NCI-H1694 (cell line): Measurements from ENCODE around the gene BET1L.
A peak's percentile ranks its signal among the peaks of the same experiment; 100 is the strongest.

ENCODE experiments used
- DNase-seq: peaks from one replicate; lab custom pipeline; 2025; lab: John Stamatoyannopoulos, UW

Gene BET1L

DNA sequence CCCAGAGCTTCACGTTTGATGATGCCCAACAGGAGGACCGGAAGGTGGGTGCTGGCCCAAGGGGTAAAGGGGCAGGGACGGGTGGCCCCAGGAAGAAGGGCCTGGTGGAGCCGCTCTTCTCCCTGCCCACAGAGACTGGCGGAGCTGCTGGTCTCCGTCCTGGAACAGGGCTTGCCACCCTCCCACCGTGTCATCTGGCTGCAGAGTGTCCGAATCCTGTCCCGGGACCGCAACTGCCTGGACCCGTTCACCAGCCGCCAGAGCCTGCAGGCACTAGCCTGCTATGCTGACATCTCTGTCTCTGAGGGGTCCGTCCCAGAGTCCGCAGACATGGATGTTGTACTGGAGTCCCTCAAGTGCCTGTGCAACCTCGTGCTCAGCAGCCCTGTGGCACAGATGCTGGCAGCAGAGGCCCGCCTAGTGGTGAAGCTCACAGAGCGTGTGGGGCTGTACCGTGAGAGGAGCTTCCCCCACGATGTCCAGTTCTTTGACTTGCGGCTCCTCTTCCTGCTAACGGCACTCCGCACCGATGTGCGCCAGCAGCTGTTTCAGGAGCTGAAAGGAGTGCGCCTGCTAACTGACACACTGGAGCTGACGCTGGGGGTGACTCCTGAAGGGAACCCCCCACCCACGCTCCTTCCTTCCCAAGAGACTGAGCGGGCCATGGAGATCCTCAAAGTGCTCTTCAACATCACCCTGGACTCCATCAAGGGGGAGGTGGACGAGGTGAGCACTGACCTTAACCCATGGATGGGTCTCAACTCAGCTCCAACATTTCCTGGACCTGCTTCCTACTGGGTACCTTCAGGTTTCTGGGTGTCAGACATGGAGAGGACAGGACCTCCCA, 2.3 kb upstream of the BET1L start:
- no peak for DNase-seq

DNA sequence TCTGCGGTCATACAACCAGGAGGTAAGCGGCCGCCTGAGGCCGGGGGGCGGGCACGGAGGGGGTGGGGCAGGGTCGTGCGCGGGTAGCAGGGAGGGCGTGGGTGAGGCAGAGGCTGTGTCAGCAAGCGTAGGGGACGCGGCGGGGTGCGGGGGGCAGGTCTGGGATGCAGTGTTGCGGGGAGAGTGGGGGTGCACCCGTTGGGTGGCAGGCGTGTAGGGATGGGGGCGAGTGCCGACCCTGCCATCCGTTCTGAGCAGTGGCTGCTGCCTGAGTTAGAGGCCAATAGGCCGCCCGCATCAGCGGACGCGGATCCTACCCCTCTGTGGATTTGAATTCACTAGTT, 1.7 kb upstream of the BET1L start:
- DNase-seq: no peak

DNA sequence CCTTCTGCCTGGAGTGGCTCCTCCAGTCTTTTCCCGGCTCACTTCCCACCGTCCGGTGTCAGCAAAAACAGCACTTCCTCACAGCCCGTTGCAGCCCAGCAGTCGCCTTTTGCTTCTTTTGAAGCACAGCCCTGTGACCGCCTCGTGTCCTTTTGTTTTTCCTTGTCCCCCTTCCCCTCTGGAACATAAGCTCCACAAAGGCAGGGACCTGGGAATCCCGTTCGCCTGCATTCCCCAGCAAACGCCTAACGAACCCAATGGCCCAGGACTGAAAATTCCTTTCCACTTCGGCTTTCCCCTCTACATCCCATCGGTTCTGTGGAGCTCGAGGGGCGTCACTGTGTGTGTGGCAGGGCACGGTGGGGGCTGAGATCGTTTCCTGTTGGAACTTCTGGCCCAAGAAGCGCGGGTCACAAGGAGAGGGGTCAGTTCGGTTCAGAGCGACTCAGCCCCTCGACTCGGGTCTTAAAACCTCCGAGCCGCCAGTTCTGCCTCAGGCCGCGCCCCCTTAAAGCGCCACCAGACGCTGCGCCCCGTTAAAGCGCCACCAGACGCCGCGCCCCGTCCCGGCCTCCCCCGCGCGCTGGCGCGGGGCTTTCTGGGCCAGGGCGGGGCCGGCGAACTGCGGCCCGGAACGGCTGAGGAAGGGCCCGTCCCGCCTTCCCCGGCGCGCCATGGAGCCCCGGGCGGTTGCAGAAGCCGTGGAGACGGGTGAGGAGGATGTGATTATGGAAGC, 1.1 kb upstream of the BET1L start:
- peak; percentile 9 for DNase-seq

DNA sequence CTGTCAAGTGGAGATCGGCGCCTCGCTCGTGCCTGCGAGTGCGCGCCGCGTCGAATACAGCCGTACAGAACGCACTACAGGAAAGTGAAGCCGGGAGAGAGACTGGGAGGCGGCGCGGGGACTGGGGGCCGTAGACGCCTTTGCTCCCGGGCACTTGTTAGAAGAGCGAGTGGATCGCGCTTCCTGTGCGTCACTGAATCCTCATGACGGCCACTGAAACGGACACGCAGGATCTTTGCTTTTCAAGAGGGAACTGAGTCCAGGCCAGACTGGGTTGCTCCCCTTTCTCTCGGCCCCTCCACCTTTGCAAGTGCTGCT, 623 bp upstream of the BET1L start:
- no peak for DNase-seq

DNA sequence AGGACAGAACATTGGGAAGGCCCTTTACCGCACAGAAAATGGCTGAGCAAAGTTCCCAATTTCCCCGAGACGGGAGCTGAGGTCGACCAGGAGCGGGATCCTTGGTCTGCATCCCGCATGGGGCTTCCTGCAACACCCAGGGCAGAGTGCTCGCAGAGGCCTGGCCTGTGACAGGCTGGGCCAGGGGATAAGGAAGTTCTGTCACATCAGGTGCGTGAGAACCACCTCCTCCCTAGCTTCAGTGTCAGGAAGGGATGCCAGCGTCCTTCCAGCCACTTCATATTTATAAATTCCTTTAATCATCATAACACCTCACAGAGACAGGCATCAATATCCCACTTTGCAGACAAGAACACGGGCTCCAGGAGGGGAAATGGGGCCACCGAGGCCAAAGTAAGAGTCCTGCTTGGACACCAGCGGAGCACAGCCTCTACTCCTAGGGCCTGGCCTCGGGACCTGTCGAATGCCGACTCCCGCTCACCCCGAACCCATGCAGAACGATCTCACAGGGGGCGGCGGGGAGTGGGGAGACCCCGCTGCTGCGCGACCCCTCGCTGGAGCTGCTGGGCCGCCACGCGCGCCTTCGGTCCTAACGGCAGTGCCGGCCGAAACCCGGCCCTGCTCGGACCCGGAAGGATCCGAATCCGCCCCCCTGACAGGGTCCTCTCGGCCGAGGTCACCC, 532 bp downstream of the BET1L start:
- DNase-seq: no peak

DNA sequence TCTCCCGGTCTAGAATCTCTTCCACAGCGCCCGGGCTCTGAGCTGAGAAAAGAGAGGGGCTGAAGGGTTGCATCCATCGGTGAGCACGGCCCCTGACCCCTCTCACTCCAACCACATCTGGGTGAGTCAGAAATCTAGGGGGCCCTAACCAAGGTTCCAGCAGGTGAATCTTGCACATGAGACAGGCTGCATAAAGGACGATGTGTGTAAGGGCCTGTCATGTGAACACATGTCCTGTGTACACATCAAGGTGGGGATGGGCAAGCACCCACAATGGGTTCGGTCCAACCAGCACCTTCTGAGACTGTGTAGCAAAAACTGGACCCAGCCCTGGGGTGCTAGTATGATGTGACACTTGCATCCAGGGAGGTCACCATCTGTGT, 1.2 kb downstream of the BET1L start:
- no peak for DNase-seq

DNA sequence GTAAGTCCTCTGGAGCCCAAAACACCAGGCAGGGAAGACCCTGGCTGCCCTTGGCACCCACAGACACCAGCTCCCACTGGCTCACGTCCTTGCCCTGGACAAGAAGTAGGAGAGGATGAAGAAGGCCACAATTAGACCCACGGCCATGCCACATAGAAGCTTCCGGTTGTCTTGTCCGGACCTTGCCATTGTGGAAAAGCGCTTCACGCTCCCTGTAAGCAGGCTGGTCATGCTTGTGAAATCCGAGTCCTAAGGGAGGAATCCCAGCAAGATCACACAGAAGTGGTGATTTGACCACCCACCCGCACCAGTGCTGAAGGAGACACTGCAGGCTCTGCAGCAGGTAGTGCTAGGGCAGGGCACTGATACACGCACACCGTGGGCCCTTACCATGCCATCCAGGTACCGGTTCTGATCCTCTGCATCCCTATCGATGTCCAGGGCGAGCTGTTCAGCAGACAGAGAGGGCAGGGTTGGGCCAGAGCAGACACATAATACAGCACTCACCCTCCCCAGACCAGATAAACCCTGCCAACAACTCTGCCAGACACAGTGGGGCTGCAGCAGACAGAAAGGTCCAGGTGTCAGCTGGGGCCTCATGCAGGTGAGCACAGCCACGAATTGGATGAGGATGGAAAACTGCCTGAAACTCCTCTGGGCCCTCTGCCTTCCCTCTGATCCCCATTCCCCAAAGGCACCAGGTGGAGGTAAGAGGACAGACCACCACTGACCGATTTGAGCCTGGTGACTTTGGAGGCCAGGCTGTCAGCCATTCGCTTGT, 1.8 kb downstream of the BET1L start:
- DNase-seq: no peak

DNA sequence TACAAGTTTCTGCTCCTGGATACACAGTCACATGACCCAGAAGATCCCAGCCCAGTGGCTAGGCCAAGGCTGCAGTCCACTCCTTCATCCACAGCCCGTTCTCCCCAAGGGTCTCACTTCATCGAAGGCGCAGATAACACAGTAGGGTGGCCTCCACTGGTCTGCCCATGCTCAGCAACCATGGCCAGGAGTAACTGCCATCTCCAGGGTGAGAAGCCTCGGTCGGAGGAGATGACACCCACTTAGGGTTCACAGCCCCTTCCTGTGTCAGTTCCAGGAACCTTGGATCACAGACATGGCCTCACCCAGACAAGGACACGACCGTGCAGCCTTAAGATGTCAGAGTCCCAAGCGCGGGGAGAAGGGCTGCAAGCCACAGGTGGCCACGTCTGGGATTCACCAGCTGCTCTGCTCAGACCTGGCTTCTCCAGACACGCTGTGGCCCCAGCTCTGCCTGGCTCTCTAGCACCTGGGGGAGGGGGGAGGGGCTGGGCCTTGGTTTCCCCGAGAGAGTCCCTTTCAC, 2.6 kb downstream of the BET1L start:
- no peak for DNase-seq

DNA sequence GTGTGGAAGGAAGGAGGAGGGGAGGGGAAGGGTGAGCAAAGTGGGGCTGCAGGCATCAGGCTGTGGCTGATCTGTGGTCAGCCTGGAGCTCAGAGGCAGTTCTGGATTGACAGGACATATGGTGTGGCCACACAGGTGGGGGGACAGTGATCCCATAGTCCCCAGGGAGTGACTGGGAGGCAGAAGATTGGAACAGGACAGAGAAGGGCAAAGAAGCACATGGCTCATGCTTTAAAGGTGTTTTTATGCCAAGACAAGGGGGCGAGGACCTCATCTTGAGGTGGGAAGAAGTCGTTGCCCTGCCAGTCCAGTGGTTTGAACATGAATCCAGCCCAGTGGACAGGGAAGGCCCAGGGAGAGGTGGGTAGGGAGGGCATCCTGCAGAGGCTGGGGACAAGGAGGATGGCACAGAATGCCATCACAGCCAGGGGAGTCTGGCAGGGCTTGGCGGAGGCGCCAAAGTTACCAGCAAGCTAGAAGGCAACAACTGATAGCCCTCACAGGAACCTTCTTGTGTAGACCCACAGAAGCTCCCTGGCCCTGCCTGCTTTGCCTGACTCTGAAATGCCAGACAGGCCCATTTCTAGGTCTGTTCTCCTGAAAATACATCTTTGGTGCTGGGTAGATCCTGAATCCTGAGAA, 3.1 kb downstream of the BET1L start:
- DNase-seq: no peak

DNA sequence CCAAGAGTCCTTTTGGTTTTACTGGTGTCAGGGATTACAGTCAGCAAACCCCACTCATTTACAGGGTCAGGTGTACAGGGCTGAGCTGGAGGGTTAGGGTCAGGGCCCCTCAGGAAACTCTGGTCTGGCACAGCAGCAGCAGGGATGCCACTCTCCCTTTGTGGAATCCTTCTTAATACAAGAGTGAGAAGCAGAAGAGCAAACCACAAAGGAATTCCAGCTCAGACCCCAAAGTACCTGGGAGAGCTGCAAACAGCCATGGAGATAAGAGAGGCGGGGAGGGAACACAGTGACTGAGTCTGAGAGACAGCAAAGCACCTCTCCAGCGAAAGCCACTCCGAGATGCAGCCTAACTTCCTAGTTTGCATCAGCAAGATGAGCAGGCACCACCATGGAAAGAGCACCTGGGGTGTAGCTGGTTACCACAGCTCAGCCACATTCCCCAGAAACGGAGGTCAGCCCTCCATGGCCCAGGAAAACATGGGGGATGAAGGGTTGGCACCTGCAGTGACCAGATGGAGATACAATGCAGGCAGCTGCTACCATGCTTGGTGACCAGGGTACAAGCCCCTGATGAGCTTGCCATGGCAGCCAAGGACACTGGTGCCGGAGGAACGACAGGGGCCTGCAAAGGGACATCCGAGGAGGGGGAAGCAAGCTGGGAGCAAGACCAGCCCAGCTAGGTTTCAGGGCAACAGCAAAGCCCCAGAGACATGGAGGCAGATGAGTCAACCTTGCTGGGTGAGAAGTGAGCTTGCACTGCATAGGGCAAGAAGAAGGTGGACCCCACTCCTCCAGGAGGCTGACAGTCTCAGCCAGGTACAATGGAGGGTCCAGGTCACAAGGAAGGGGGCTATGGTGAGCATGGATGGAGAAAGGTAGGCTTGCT, 3.9 kb downstream of the BET1L start:
- DNase-seq: no peak

DNA sequence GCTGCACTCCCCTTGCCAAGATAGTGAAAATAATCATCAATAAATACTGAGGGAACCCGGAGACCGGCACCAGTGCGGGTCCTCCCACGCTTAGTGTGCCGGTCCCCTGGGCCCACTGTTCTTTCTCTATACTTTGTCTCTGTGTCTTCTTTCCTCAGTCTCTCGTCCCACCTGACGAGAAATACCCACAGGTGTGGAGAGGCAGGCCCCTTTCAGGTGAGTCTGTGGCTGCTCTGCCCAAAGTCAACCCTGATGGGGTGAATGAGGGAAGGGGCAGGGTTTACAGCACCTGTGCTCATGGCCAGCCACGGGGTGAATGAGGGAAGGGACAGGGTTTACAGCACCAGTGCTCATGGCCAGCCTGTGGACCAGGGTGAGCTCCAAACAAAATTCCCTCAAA, 4.7 kb downstream of the BET1L start:
- no peak for DNase-seq

DNA sequence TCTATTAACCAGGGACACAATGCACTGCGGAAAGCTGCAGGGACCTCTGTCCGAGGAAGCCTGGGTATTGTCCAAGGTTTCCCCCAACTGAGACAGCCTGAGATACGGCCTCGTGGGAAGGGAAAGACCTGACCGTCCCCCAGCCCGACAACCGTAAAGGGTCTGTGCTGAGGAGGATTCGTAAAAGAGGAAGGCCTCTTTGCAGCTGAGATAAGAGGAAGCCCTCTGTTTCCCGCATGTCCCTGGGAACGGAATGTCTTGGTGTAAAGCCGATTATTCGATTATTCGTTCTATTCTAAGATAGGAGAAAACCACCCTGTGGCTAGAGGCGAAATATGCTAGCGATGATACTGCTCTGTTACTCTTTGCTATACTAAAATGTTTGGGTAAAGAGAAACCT, 5.2 kb downstream of the BET1L start:
- DNase-seq: no peak

DNA sequence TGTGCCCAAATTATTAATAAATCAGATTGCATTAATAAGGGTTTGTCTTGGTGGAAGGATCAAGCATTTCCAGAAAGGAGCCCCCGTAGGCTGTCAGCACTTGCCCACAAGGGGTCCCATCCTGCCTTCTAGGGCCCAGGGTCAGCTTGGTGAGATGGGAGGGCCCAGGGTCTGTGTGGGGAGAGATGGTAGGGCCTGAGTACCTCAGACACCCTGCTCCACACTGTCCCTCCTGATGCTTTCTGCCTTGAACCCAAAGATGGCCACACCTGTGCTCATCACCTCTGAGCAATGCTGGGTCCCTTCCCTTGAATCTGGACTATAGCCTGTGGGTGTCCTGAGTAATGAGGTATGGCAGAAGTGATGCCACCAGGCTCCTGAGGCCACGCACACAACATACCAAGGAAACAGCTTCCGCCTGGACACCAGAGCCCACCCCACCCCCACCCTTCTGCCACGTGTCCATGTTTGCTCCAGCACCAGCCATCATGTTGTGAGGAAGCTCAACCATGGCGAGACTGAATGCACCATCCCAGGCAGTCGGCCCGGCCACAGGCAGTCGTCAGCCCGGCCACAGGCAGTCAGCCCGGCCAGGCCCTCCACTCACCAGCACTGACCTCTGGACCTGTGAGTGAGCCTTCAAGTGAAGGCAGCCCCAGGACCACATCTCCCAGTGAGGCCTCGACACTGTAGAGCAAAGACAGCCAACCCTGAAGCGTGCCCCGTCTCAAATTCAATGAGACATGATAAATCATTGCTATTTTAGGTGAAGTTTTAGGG, 6.8 kb downstream of the BET1L start:
- no peak for DNase-seq

DNA sequence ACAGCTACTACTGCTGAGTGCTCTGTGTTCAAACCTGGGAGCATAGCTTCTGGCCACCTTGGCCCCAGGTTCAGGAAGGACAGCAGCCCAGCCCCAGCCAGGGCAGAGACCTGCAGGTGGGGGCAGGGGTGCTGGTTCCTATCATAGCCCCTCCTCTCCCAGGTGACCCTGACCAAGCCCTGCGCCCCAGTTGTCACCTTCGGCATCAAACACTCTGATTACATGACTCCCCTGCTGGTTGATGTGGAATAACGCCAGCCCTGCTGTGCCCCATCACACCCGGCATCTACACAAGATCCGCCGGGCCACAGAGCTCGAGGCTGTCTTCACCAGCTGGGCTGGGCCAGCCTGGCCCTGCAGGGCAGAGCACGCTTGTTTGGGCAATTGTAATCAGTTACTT, 7.4 kb downstream of the BET1L start:
- DNase-seq: no peak

DNA sequence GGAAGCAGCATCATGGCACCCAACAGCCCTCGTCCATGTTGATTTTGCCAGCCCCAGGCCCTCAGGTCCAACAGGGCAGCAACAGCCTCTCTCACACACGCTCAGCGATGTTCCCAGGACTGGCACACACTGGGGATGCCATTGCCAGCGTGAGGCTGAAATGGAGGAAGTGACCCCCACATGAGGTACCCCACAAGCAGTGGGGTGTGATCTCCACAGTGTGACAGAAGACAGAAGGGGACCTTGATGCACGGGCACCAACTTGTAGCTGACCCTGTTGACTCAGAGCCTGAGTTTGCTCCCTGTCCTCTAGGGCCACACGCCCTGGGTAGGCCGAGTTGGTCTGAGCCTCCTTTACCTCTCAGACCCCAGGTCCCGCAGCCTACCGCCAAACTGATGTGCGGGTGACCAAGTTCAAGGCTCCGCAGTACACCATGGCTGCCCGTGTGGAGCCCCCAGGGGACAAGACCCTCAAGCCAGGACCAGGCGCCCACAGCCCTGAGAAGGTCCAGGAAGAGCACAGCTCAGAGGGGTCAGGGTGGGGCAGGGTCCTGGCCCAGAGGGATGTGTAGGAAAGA, 8.1 kb downstream of the BET1L start:
- DNase-seq: no peak

DNA sequence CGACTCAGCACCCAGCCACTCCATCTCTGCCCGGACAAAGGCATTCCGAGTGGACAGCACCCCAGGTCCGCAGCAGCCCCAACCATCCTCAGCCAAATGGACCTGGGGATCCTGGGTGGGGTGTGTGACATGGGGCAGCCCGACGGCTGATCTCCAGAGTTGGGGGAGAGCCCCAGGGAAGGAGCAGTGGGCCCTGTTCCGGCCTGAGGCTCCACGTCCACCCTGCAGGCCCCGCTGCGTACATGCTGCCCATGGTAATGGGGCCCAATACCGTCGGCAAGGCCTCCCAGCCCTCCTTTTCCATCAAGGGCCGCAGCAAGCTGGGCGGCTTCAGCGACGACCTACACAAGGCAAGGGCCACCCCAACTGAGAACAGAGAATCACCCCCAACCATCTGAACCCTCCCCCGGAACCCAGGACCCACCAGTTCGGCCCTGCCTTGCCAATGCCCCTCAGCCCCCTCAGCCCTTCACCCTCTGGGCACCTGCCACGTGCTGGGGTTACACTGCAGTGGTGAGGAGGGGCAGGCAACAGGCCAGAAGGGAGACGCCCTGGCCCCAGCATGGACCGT, 8.9 kb downstream of the BET1L start:
- no peak for DNase-seq

DNA sequence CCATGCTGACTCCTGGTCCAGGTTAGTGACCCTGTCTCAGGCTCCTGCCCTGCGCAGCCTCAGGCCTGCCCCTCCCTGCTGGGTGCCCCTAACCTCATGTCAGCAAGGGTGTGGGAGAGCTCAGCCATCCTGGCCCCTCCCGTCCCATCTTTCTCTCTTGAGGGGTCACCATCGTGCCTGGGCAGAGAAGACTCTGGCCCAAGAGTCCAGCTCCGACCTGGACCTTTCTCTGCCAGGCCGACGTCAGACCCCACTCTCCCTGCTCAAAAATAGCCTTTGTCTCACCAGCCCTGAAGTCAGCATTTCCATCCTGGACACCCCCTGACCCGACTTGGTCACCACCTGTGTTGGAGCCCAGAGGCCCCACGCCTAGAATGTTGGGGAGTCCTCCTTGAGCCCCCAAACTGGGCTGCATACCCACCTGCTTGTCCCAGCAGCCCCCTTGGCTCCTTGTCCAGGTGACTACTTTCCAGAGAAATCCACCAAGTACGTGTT, 9.4 kb downstream of the BET1L start:
- DNase-seq: no peak

DNA sequence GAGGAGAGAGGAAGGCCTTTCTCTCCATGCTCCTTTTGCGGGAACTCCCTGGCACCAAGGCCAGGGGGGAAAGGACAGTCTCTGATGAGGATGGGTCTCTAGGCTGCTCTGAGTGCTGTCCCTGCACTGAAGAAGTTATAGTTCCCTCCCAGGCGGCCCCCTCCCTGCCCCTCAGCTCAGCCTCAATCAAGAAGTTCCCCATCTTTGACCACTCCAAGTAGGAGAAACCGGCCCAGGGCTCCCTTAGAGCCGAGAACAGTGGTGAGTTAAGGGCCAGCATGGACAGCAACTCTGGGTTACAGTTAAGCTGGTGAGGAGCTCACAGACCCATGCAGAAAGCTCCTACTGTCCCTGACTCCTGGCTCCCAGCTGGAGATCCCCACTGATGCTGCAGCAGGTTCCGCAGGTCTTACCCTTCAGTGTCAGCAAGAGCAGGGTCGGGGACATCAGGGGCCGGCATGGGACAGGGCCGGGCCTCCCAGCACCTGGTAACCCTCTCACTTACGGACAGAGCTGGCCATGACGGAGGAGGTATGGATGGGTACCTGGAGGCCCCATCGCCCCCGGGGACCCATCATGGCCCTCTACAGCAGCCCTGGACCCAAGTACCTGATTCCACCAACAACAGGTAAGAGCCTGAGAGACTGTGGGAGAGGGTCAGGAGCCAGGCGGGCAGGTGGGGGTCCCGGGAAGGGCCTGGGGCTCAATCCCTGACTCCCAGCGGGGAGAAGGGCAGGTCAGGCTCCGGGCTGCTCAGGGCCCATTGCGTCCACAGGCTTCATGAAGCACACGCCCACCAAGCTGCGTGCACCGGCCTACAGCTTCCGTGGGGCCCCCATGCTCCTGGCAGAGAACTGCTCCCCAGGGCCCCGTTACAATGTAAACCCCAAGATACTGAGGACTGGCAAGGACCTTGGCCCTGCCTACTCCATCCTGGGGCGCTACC, 10.1 kb downstream of the BET1L start:
- DNase-seq: no peak
